Liver (tissue), 3 donors: Measurements from ENCODE around the gene ARMH3.

Experiments used
- CTCF ChIP-seq: fragments of 150-350 bp; IDR thresholded peaks from 2 replicates; pipeline ENCODE4 v1.5.1; 2017; ENCODE audit warnings: improper control_type of control experiment, low read depth, low read length; ENCODE audit not compliant: missing input control
- HNF4G ChIP-seq: IDR thresholded peaks from 2 replicates; pipeline ENCODE4 v1.6.1; 2016; ENCODE audit warnings: antibody characterized with exemption
- TAF1 ChIP-seq: conservative IDR thresholded peaks from 2 replicates; pipeline ENCODE4 v1.6.1; 2016; ENCODE audit warnings: antibody characterized with exemption, mild to moderate bottlenecking
- donor health status: healthy.
- donor health status: healthy.

- TF ChIP-seq TAF1 (no peak), CTCF (peak; percentile 5), HNF4G (no peak)
These were observed 158.3 kb downstream of the ARMH3 start for GRCh38 chr10:101897633-101898032.
